Stimulated activated naive CD4-positive, alpha-beta T cell (primary cell): ENCODE results near the gene HMOX2.

ENCODE experiments used
- DNase-seq, 6 experiments: peaks; one replicate each; lab custom pipeline; 2025; lab: John Stamatoyannopoulos, UW

HMOX2 gene

DNA sequence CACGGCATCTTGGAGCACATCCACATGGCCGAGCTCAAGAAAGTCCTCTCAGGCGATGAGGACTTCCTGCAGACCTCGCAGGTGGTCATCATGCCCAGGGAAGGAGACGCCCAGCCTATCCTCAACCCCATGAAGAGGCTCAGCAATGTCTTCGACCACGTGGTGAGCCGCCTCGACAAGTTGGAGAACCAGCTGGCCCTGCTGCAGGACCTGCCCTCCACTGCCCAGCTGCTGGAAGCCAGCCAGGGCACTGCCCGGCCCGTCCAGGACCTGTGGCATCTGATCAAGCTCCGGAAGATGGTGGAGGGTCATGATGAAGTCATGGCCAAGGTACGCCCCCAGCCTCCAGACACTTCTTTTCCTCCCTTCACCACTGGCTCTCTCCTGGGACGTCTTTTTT is 80.4 kb downstream of the HMOX2 start:
- no peak for DNase-seq

DNA sequence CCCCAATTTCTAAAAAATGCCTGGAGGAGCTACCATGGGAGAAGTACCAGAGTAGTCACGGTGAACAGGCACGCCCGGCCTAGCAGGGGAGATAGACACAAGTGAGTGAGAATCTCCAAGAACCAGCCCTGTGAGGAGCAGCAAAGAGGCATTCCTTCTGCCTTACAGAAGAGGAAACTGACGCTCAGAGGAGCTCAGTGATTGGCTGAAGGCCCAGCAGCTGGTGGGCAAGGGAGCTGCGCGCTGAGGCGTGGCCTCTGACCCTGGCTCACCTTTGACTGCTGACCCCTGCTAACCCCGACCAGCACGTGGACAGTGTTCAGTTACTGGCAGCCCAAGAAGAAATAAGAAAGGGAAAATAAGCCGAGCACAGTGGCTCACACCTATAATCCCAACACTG is 81.8 kb downstream of the HMOX2 start:
- no peak for DNase-seq
